GM18909 (cell line): ENCODE results near the gene VPS13C.

ENCODE experiments used
- ATAC-seq: cut with Tn5 transposase; IDR thresholded peaks from one replicate; pipeline ENCODE4 v1.9.1; 2021; ENCODE audit warnings: mild to moderate bottlenecking; ENCODE audit not compliant: unreplicated experiment, poor library complexity

The VPS13C gene

GRCh38 chr15:61946778-61947177 is 113.5 kb downstream of the VPS13C start:
- ATAC-seq, result no peak

DNA sequence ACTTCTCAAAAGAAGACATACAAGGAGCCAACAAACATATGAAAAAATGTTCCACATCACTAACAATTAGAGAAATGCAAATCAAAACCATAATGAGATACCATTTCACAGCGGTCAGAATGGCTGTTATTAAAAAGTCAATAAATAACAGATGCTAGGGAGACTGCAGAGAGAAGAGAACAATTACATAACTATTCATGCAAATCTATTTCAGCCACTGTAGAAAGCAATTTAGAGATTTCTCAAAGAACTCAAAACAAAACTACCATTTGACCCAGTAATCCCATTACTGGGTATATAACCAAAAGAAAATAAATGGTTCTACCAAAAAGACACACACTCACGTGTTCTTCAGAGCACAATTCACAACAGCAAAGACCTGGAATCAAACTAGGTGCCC is 116.3 kb downstream of the VPS13C start:
- no peak for ATAC-seq

DNA sequence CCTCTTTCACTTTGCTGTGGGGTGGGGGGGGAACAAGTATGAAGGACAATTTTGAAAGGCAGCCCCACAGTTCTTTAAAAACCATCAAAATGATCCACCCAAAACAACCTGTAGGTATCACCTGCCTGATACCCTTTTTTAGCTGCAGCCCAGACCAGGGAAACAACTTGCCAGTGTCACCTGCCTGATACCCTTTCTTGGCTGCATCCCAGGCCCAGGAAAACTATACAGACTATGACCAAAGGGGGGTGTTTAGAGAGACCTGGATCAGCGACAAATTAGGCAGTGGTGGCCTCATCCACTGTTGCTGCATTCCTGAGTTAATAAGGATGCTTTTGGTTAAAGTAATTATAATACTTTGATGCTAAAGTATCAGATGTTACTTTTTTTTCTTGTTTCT is 122.0 kb downstream of the VPS13C start:
- ATAC-seq, result no peak

- no peak for ATAC-seq
These were observed 123.6 kb downstream of the VPS13C start for GRCh38 chr15:61936528-61937195.

DNA sequence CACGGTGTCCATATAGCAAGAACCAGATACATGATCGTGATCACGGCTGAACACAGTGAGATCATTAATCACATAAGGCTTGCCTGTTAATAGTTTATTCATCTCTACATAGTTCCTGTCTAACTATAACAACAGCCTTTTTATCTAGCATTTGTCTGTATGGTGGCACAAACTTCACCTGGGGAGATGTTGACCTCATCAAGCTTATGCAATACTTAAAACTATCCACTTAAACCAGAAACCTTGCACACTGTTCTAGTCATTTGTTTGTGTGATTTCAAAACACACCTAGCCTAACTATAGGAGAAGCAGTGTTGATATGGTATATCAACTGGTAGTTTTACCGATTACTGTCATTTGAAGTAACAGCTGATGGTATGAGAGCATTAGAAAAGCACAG is 124.8 kb downstream of the VPS13C start:
- ATAC-seq, result no peak

GRCh38 chr15:61929452-61929851 is 130.8 kb downstream of the VPS13C start:
- ATAC-seq, result no peak

DNA sequence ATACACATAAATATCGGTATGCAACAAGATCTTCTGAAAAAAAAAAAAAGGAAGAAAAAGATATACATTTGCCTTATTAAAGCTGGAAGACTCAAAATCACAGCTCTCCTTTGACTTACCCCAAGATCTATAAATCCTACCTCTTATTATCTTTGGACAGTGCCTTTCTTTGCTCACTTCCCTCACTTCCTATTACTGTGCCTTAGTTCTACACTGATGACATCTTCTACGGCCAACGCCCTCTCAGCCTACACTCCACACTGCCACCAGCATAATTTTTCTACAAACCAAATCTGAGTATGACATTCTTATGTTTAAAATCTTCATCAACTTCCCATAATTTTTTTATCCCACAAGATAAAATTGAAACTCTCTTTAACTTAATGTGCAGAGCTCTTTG is 137.1 kb downstream of the VPS13C start:
- ATAC-seq, result no peak

DNA sequence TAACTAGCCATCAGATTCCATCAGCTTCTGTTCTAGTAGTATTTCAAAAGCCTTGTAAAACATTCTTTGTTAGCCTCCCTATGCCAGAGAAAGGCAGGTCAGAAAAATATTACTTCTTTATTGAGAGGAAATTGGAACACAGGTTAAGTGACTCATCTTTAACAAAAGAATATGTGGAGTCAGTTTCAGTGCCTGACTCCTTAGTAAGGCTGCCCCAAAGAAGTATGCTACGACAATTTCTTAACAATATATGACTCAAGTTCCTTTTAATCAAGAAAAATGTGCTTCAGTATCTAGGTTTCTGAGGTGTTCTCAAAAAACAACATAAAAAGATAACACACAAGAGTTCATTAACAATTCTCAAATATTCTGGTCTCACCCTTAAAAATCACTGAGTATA is 139.2 kb downstream of the VPS13C start:
- ATAC-seq, result no peak

DNA sequence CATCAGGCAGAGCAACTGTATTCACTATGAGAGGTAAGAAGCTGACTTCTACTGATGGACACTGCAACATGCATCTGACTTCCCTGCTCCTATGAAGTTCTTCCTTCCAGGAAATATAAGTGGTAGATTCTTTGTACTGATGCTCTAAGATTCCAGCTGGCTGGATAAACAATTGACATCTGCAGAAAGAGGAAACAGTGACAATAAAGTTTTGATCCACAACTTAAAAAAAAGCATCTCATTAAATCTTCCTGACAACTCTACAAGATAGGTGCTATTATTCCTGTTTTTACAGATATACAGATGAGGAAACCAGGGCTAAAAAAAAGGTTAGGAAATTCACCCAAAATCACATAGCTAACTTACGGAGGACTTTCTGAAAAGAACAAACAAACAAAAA is 142.8 kb downstream of the VPS13C start:
- ATAC-seq, result no peak

DNA sequence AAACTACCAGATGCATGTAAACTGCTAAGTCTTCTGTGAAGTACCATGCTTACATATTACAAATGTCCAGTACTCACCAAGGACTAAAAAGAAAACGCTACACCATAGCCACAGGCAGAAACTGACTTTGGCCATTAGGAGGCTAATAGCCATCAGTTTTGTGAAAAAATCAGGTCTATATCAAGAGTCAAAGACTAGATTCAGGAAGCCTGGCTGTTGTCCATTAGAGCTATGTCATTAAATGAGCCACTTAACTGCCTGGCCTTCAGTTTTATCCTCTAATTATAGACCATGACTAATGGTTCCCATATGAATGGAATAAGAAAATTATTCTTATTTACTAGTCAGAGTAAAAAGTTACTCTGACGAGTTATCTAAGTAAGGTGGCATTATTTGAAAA is 144.1 kb downstream of the VPS13C start:
- ATAC-seq, result no peak

DNA sequence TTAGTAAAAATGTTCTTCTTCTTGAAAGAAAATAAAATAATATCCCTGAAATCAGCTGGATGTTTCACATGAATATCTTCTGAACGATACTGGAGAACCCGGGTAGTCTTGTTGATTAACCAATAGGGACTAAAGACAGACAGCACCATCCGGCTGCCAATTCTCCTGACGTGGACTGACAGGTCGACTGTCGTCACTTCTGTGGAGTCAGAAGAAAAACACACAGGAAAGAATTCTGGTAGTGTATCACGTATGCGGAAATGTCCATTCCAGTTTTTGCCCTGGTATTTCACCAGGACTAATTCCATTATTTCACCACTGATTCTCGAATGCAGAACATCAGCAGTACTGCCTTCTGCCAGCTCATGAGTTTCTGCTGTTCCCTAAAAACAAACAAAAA is 144.6 kb downstream of the VPS13C start:
- no peak for ATAC-seq

DNA sequence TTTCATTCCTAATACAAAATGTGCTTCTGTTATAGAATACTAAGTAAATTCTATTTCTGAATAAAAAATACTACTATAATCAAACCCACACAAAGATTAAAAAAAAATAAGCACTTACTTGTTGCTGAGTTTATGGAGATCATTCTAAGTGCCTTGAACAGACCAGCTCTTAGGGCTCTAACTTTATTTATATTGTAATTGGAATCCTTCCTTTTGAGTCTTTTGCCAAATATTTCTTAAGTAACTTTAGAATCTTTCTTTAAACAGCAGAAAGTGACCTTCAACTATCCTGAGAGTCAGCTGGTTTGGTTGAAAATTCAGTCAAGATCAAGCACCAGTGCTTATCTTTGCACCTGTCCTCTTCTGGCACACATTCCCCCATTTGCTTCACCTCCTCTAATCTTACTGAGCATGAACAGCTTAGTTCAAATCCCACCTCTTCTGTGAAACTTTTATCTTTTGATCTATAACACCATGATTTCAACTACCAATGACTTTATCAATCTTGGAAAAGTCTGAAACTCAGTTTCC is 149.3 kb downstream of the VPS13C start:
- no peak for ATAC-seq

GRCh38 chr15:61908241-61908640 is 152.0 kb downstream of the VPS13C start:
- no peak for ATAC-seq

GRCh38 chr15:61907753-61908086 is 152.5 kb downstream of the VPS13C start:
- ATAC-seq, result no peak

GRCh38 chr15:61906961-61907752 is 153.1 kb downstream of the VPS13C start:
- no peak for ATAC-seq

DNA sequence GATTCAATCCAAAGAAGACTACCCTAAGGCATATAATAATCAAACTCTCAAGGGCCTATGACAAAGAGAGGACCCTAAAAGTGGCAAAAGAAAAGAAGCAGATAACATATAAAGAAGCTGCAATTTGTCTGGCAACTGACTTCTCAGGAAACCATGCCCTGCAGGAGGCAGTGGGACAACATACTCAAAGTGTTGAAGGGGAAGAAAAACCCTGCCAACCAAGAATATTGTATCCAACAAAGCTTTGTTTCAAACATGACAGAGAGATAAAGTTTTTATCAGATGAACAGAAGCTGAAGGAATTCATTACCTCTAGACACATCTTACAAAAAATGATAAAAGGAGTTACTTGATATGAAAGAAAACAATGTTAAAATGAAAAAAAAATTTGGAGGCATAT is 167.1 kb downstream of the VPS13C start:
- no peak for ATAC-seq

GRCh38 chr15:61892140-61892539 is 168.1 kb downstream of the VPS13C start:
- ATAC-seq, result no peak

GRCh38 chr15:61890106-61890505 is 170.1 kb downstream of the VPS13C start:
- ATAC-seq, result no peak

DNA sequence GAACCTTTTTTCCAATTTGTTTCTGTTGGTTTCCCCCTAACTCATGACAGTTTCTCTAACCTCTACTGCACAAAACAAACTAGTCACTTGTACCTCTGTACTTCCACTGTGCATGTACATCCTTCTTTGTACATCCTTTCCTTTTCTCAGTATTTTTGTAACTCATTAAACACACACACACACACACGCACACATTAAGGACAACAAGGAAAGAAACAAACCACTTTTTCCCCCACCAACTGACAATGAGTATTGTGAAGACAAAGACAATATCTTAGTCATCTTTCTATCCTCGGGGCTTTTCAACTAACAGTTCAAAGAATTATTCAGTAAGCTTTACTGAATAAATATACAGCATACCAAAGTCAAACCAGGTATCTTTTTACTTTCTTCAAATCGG is 170.5 kb downstream of the VPS13C start:
- no peak for ATAC-seq

DNA sequence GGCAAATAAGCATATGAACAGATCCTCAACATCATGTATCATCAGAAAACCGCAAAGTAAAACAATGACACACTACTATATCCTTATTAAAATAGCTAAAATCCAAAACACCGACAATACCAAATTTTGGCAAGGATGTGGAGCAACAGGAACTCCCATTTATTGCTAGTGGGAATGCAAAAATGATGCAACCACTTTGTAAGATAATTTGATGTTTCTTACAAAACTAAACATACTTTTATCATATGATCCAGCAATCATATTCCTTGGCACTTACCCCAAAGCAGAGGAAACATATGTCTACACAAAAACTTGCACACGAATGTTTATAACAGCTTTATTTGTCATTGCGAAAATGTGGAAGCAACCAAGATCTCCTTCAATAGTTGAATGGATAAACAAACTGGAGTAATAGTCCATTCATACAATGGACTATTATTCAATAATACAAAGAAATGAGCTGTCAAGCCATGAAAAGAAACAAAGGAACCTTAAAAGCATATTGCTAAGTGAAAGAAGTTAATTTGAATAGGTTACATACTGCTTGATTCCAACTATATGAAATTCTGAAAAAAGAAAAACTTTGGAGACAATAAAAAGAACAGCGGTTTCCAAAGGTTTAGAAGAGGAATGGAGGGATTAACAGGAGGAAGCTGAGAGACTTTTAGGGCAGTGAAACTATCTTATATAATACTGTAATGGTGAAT is 172.0 kb downstream of the VPS13C start:
- ATAC-seq, result no peak

DNA sequence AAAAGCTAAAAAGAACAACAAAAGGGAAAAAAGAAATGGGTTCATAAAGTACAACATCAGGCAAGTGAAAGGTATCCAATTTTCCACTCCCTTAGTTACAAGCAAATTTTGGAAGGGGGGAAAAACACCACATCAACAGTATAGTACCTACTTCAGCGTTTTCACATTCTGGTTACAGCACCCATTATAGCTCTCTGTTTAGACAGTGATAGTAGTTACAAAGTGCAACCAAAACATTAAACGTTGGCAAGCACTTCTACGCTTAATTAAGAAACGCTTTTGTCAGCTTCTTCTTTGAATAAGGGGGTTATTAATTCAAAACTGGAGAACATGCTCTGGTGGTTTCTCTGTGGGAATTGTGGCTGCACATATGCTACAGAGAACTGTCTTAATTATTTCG is 180.2 kb downstream of the VPS13C start:
- ATAC-seq, result no peak
